OCI-LY7 (cell line): ENCODE measurements around the gene PPP2R3C.

ENCODE experiments used
- CTCF ChIP-seq: fragments of 200-600 bp; sonication (generic); conservative IDR thresholded peaks from 2 replicates; pipeline ENCODE4 v1.5.1; 2014; ENCODE audit warnings: mild to moderate bottlenecking, antibody characterized with exemption, low read length, moderate library complexity, mixed read lengths
- EZH2phosphoT487 ChIP-seq: fragments of 200-600 bp; sonication (generic); IDR thresholded peaks from 2 replicates; pipeline ENCODE4 v1.6.1; 2018; ENCODE audit warnings: low read depth, borderline replicate concordance, mild to moderate bottlenecking, mixed run types, antibody characterized with exemption, low read length, moderate library complexity, mixed read lengths

GRCh38 chr14:35045798-35046047 is 76.1 kb downstream of the PPP2R3C start:
- no peak for TF ChIP-seq CTCF
- TF ChIP-seq EZH2phosphoT487, result no peak
